ENCODE measurements around the gene KLHDC4. TPM values are rescaled to one million over a fixed set of nuclear protein-coding genes. Genes with fewer than 3 reads are reported as not detected.

The KLHDC4 gene
- total RNA-seq, 4 donors from 2014 or later, result 39.4 to 125 (median 63.6) TPM

GRCh38 chr16:87667946-87668345 lies 97.8 kb downstream of the KLHDC4 start:
- H3K27me3 ChIP-seq, result no peaks in the 10 kb centered on the region
- no peak for DNase-seq

GRCh38 chr16:87667443-87667842 lies 98.3 kb downstream of the KLHDC4 start:
- Histone ChIP-seq H3K4me3 (no peak overlapping the region), H3K27ac (no peak overlapping the region), H3K36me3 (no peaks in the 10 kb centered on the region), H3K27me3 (no peaks in the 10 kb centered on the region), H3K4me1 (peaks cover 0 to 4% (median 0%) of the 10 kb centered on the region in 4 donors), H3K9me3 (no peaks in the 10 kb centered on the region)
- TF ChIP-seq CTCF (IDR thresholded peaks at IDR 0.05) (no peak), POLR2A (IDR thresholded peaks at IDR 0.05) (no peak)
- no peak for DNase-seq

More at GRCh38 chr16:87667946-87668345, 97.8 kb downstream of the KLHDC4 start:
- TF ChIP-seq CTCF (IDR thresholded peaks at IDR 0.05) (no peak), POLR2A (IDR thresholded peaks at IDR 0.05) (no peak)
- H3K4me3 ChIP-seq, result no peak overlapping the region
- H3K27ac ChIP-seq, result no peak overlapping the region
- H3K9me3 ChIP-seq, result no peaks in the 10 kb centered on the region
- no peaks in the 10 kb centered on the region for H3K36me3 ChIP-seq
- peaks cover 0 to 4% (median 0%) of the 10 kb centered on the region in 4 donors for H3K4me1 ChIP-seq

GRCh38 chr16:87666919-87667318 lies 98.9 kb downstream of the KLHDC4 start:
- Histone ChIP-seq H3K36me3 (no peaks in the 10 kb centered on the region), H3K4me1 (peaks cover 0 to 4% (median 0%) of the 10 kb centered on the region in 4 donors), H3K27ac (no peak overlapping the region), H3K4me3 (no peak overlapping the region), H3K27me3 (no peaks in the 10 kb centered on the region), H3K9me3 (no peaks in the 10 kb centered on the region)
- TF ChIP-seq CTCF (IDR thresholded peaks at IDR 0.05) (no peak), POLR2A (IDR thresholded peaks at IDR 0.05) (no peak)
- DNase-seq, result no peak

GRCh38 chr16:87665193-87665592 lies 100.6 kb downstream of the KLHDC4 start:
- Histone ChIP-seq H3K27ac (no peak overlapping the region), H3K36me3 (no peaks in the 10 kb centered on the region), H3K9me3 (no peaks in the 10 kb centered on the region), H3K4me3 (no peak overlapping the region), H3K27me3 (no peaks in the 10 kb centered on the region), H3K4me1 (no peaks in the 10 kb centered on the region)
- no peak for DNase-seq
- TF ChIP-seq CTCF (IDR thresholded peaks at IDR 0.05), result no peak
- no peak for TF ChIP-seq POLR2A (IDR thresholded peaks at IDR 0.05)

- Histone ChIP-seq H3K4me3 (no peak overlapping the region), H3K27ac (no peak overlapping the region), H3K27me3 (no peaks in the 10 kb centered on the region), H3K36me3 (no peaks in the 10 kb centered on the region), H3K4me1 (no peaks in the 10 kb centered on the region), H3K9me3 (no peaks in the 10 kb centered on the region)
- no peak for DNase-seq
- TF ChIP-seq CTCF (IDR thresholded peaks at IDR 0.05) (no peak), POLR2A (IDR thresholded peaks at IDR 0.05) (no peak)
Measured at GRCh38 chr16:87664792-87665191, 101.0 kb downstream of the KLHDC4 start.
